RWPE1 (cell line): ENCODE measurements around the gene GSTCD.

Experiments used
- CTCF ChIA-PET: fragments of 350-600 bp; sonication (Branson Sonifier 250); formaldehyde crosslinking; extraction: SDS; loops from one replicate; lab custom pipeline; 2021; lab: Yijun Ruan, JAX
- POLR2A ChIA-PET: fragments of 400-600 bp; formaldehyde crosslinking; extraction: SDS; loops from one replicate; lab custom pipeline; 2020; ENCODE audit warnings: antibody characterized with exemption; ENCODE audit not compliant: low non-redundant PET; lab: Yijun Ruan, JAX
- DNase-seq: peaks from one replicate; pipeline ENCODE4 v3.0.0; 2012; ENCODE audit warnings: low spot score
- H3K27ac ChIP-seq: fragments of 450-650 bp; 2 replicates; pipeline ENCODE4 v1.5.1; 2017
- CTCF ChIP-seq: fragments of 450-650 bp; conservative IDR thresholded peaks from 2 replicates; pipeline ENCODE4 v1.5.1; 2017; ENCODE audit warnings: low read depth, mild to moderate bottlenecking

The GSTCD gene

GRCh38 chr4:105708181-105709080, at the start of gene GSTCD, which contains the start of gene INTS12:
TSS of gene GSTCD (plus strand) at chr4:105708784. CDS start at chr4:105717614, 8,830 bp downstream.
TSS of gene INTS12 (minus strand) at chr4:105708689. CDS start at chr4:105700005, 8,684 bp downstream.
- DNase-seq, result peak; percentile 88
- POLR2A ChIA-PET, result no interaction called here
- CTCF ChIA-PET, result interaction anchor here (0.7 to 0.8 kb wide), 2 partner anchors 27 to 188 kb away, joined by 3 to 4 read pairs; no protein-coding TSS in a partner anchor
- no peak for TF ChIP-seq CTCF
- peak within 1 kb of the TSS; percentile 92 for H3K27ac ChIP-seq

- ChIA-PET POLR2A (no interaction called here), CTCF (interaction anchor here (0.7 kb wide), 1 partner anchor 1341 kb away, joined by 3 read pairs; no protein-coding TSS in a partner anchor)
- no peak for TF ChIP-seq CTCF
- no peak for DNase-seq
- H3K27ac ChIP-seq, result no peak overlapping the region
Measured at GRCh38 chr4:105659190-105659589, 49.4 kb upstream of the GSTCD start.

- TF ChIP-seq CTCF, result no peak
- DNase-seq, result no peak
- ChIA-PET CTCF (no interaction called here), POLR2A (no interaction called here)
- H3K27ac ChIP-seq, result no peak overlapping the region
Measured at GRCh38 chr4:105661028-105661427, 47.6 kb upstream of the GSTCD start.

GRCh38 chr4:105662935-105663675, 45.5 kb upstream of the GSTCD start:
- TF ChIP-seq CTCF, result no peak
- CTCF ChIA-PET, result no interaction called here

GRCh38 chr4:105666693-105667092, 41.9 kb upstream of the GSTCD start:
- ChIA-PET POLR2A (no interaction called here), CTCF (interaction anchor here (0.6 to 3.8 kb wide), 8 partner anchors 9 to 1413 kb away, joined by 3 to 30 read pairs (median 4); partner anchors contain the start of gene PPA2)
- H3K27ac ChIP-seq, result no peak overlapping the region
- no peak for TF ChIP-seq CTCF
- peak; percentile 10 for DNase-seq

More at GRCh38 chr4:105662935-105663675, 45.5 kb upstream of the GSTCD start:
- no peak overlapping the region for H3K27ac ChIP-seq
- DNase-seq, result no peak
- POLR2A ChIA-PET, result no interaction called here

- no peak overlapping the region for H3K27ac ChIP-seq
- DNase-seq, result no peak
- ChIA-PET CTCF (no interaction called here), POLR2A (no interaction called here)
- TF ChIP-seq CTCF, result no peak
Measured at GRCh38 chr4:105670684-105671083, 37.9 kb upstream of the GSTCD start.
